Nephron (organoid): Measurements from ENCODE around the gene COL15A1.

Source experiments
- H3K27ac Mint-ChIP-seq, 3 experiments: 2 replicates each; pipeline ENCODE4 v1.8.0; 2020; ENCODE audit warnings: mixed read lengths in 3 of 3, mild to moderate bottlenecking in 2 of 3, moderate library complexity in 1 of 3
- H3K27me3 Mint-ChIP-seq: 2 replicates; pipeline ENCODE4 v1.8.0; 2021; ENCODE audit warnings: low read depth, mild to moderate bottlenecking, moderate library complexity, mixed read lengths
- H3K36me3 Mint-ChIP-seq: 2 replicates; pipeline ENCODE4 v1.8.0; 2020; ENCODE audit warnings: low read depth, mixed read lengths
- H3K4me1 Mint-ChIP-seq: 2 replicates; pipeline ENCODE4 v1.8.0; 2020; ENCODE audit warnings: mixed read lengths
- H3K4me3 Mint-ChIP-seq, 3 experiments: 2 replicates each; pipeline ENCODE4 v1.8.0; 2020; ENCODE audit warnings: mild to moderate bottlenecking in 3 of 3, mixed read lengths in 3 of 3, moderate library complexity in 2 of 3
- H3K9me3 Mint-ChIP-seq: 2 replicates; pipeline ENCODE4 v1.8.0; 2020; ENCODE audit warnings: mixed read lengths
- TF ChIP-seq, protein P1 (sequence below), 3 experiments: fragments of 200-600 bp; sonication (generic); IDR thresholded peaks; one replicate each; pipeline ENCODE4 v1.5.0; 2021; ENCODE audit warnings: antibody characterized with exemption in 3 of 3; ENCODE audit not compliant: unreplicated experiment in 3 of 3

The COL15A1 gene

DNA sequence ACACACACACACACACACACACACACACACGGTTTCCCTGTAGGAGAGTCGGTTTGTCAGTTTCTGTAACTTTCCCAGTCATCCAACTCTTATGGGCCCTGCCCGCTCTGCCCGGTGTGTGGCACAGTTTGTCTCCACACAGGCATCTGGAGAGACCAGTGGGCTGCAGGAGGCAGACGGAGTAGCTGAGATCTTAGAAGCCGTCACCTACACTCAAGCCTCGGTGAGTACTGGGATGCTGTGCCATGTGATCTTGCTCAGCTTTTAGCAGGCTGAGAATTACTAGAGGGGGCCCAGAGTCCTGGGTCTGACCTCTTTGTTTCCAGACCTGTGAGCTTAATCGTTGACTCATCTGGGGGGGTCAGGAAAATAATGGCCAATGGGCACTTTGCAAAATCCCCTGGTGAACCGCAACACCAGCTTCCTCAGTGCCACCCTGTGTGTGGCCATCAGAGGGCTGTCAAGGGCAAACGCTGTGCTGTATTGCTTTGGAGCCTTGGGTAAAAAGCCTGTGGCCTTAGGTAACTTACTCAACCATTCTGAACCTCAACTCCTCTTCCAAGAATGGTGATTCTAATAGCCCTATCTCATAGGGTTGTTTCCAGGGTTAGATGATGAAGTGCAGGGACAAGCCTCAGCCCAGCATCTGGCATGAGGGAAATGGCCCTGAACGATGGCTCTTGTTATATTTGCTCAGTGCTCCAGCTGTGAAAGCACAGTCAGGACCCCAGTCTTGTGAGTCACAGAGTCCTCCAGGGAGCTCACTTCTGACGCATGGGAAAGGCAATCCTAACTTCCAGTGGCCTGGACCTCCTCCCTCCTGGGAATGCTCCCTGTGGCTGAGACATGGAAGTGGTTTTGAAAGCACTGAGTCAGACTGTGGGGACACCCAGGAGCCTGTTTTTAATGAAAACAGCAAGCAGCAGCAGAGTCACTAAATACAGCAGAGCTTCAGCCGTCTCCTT is 45.6 kb downstream of the COL15A1 start:
- peaks cover 13% of the 10 kb centered on the region for H3K27me3 Mint-ChIP-seq
- no peaks in the 10 kb centered on the region for H3K36me3 Mint-ChIP-seq
- no peaks in the 10 kb centered on the region for H3K9me3 Mint-ChIP-seq
- peaks cover 8% of the 10 kb centered on the region for H3K4me1 Mint-ChIP-seq
- no peak overlapping the region for H3K27ac Mint-ChIP-seq
- H3K4me3 Mint-ChIP-seq, result no peak overlapping the region
- TF ChIP-seq, protein P1, sequence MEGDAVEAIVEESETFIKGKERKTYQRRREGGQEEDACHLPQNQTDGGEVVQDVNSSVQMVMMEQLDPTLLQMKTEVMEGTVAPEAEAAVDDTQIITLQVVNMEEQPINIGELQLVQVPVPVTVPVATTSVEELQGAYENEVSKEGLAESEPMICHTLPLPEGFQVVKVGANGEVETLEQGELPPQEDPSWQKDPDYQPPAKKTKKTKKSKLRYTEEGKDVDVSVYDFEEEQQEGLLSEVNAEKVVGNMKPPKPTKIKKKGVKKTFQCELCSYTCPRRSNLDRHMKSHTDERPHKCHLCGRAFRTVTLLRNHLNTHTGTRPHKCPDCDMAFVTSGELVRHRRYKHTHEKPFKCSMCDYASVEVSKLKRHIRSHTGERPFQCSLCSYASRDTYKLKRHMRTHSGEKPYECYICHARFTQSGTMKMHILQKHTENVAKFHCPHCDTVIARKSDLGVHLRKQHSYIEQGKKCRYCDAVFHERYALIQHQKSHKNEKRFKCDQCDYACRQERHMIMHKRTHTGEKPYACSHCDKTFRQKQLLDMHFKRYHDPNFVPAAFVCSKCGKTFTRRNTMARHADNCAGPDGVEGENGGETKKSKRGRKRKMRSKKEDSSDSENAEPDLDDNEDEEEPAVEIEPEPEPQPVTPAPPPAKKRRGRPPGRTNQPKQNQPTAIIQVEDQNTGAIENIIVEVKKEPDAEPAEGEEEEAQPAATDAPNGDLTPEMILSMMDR (IDR thresholded peaks at IDR 0.05; ENCODE audit: unreplicated experiment in 3 of 3), result no peak

DNA sequence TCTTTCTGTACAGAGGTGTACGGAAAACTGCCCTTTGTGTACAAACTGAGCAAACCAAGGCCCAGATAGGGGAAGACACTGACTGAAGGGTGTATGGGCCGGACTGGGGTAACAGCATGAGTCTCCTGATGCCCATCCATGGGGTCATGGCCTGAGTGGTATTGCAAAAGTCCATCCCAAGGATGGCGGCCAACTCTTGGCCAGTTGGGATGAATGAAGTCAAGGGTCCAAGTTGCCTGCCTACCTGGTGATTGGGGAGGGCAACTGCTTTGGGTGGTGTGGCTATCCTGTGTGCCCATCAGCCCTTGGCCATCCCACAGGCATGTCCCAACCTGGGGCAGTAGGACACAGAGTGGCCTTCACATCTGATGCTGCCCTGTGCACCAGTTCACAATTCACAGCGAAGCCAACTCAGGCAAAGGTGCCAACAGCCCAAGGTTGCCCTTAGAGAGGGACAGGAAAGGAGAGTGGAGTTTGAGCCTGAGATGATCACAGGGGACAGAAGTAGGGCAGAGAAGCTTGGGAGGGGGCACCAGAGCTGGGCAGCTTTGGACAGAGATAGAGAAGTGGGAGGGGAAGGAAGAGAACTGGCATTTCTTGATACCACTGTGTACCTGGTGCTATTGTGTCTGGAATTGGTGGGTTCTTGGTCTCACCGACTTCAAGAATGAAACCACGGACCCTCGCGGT is 46.6 kb downstream of the COL15A1 start:
- no peak overlapping the region for H3K4me3 Mint-ChIP-seq
- peaks cover 21% of the 10 kb centered on the region for H3K27me3 Mint-ChIP-seq
- H3K27ac Mint-ChIP-seq, result no peak overlapping the region

GRCh38 chr9:98992107-98992884 is 48.6 kb downstream of the COL15A1 start:
- TF ChIP-seq, protein P1 (IDR thresholded peaks at IDR 0.05; ENCODE audit: unreplicated experiment in 3 of 3), result no peak
- H3K36me3 Mint-ChIP-seq, result no peaks in the 10 kb centered on the region
- H3K4me3 Mint-ChIP-seq, result no peak overlapping the region

More for the DNA sequence above, 46.6 kb downstream of the COL15A1 start:
- H3K4me1 Mint-ChIP-seq, result peaks cover 9% of the 10 kb centered on the region
- H3K36me3 Mint-ChIP-seq, result no peaks in the 10 kb centered on the region
- no peaks in the 10 kb centered on the region for H3K9me3 Mint-ChIP-seq
- TF ChIP-seq, protein P1 (IDR thresholded peaks at IDR 0.05; ENCODE audit: unreplicated experiment in 3 of 3), result no peak

GRCh38 chr9:98992885-98993569 is 49.3 kb downstream of the COL15A1 start:
- H3K4me1 Mint-ChIP-seq, result peaks cover 22% of the 10 kb centered on the region
- no peaks in the 10 kb centered on the region for H3K9me3 Mint-ChIP-seq
- no peak overlapping the region for H3K27ac Mint-ChIP-seq
- no peak overlapping the region for H3K4me3 Mint-ChIP-seq
- H3K36me3 Mint-ChIP-seq, result no peaks in the 10 kb centered on the region
- H3K27me3 Mint-ChIP-seq, result peaks cover 23% of the 10 kb centered on the region
- TF ChIP-seq, protein P1 (IDR thresholded peaks at IDR 0.05; ENCODE audit: unreplicated experiment in 3 of 3), result no peak

More at GRCh38 chr9:98992107-98992884, 48.6 kb downstream of the COL15A1 start:
- Mint-ChIP-seq H3K27me3 (peaks cover 23% of the 10 kb centered on the region), H3K27ac (no peak overlapping the region), H3K9me3 (no peaks in the 10 kb centered on the region), H3K4me1 (peaks cover 15% of the 10 kb centered on the region)

DNA sequence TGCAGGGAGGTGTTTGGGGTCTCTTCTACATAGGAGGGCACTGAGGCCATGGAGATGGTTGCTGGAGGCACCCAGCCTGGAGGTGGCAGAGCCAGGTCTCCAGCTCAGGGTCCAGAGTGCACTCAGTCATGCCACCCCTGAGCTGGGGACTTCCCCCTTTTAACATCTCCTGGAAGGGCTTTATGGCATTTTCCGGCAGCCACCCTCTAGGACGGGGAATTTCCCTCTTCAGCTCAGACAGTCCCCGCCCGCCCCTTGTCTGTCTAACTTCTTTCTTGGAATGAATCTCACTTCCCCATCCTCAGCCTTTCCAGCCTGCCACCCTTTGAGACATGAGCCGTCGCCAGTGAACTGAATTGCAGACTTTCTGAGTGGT is 49.9 kb downstream of the COL15A1 start:
- TF ChIP-seq, protein P1 (IDR thresholded peaks at IDR 0.05; ENCODE audit: unreplicated experiment in 3 of 3), result no peak
- Mint-ChIP-seq H3K4me3 (no peak overlapping the region), H3K36me3 (no peaks in the 10 kb centered on the region), H3K4me1 (peaks cover 24% of the 10 kb centered on the region), H3K9me3 (no peaks in the 10 kb centered on the region), H3K27ac (no peak overlapping the region), H3K27me3 (peaks cover 23% of the 10 kb centered on the region)
